Calu3 (cell line): ENCODE results near the gene FIS1. TPM values are rescaled to one million over a fixed set of nuclear protein-coding genes. Genes with fewer than 3 reads are reported as not detected.
"Not testable (repeated sequence)": the region's sequence is repeated elsewhere in the genome, so short reads cannot be mapped to it uniquely, and the experiment has no call there.

Experiments used
- BruUV-seq: library from RNA; stranded (reverse); fragments of 400-500 nt; replicated peaks from 2 replicates; lab custom pipeline; 2021; lab: Mats Ljungman, UMichigan
- CTCF ChIA-PET: fragments of 300-600 bp; sonication (Branson Sonifier 250); formaldehyde crosslinking; loops from one replicate; lab custom pipeline; 2022; ENCODE audit warnings: antibody characterized with exemption; lab: Charles Lee
- DNase-seq: peaks from one replicate; pipeline ENCODE4 v3.0.0; 2022
- H3K27ac Mint-ChIP-seq: one replicate; pipeline ENCODE4 v1.8.0; 2022; ENCODE audit warnings: mixed read lengths; ENCODE audit not compliant: unreplicated experiment
- H3K27me3 Mint-ChIP-seq: one replicate; pipeline ENCODE4 v1.8.0; 2022; ENCODE audit warnings: mixed read lengths; ENCODE audit not compliant: unreplicated experiment
- H3K36me3 Mint-ChIP-seq: one replicate; pipeline ENCODE4 v1.8.0; 2022; ENCODE audit warnings: mild to moderate bottlenecking, moderate library complexity, mixed read lengths; ENCODE audit not compliant: insufficient read depth, unreplicated experiment
- H3K4me1 Mint-ChIP-seq: one replicate; pipeline ENCODE4 v1.8.0; 2022; ENCODE audit warnings: mild to moderate bottlenecking, low read depth, mixed read lengths; ENCODE audit not compliant: unreplicated experiment
- H3K4me3 Mint-ChIP-seq: one replicate; pipeline ENCODE4 v1.8.0; 2022; ENCODE audit warnings: mild to moderate bottlenecking, low read depth, moderate library complexity, mixed read lengths; ENCODE audit not compliant: unreplicated experiment
- H3K9me3 Mint-ChIP-seq: one replicate; pipeline ENCODE4 v1.8.0; 2022; ENCODE audit warnings: low read depth, mixed read lengths; ENCODE audit not compliant: unreplicated experiment
- CTCF ChIP-seq: fragments of 200-600 bp; IDR thresholded peaks from one replicate; pipeline ENCODE4 v1.8.0; 2022; ENCODE audit warnings: antibody characterized with exemption; ENCODE audit not compliant: unreplicated experiment
- intact Hi-C: fragments of 100-400 bp; cut with micrococcal nuclease; formaldehyde crosslinking; loops from one replicate; pipeline ENCODE4 v1.10.0; 2022; ENCODE audit not compliant: unreplicated experiment
- total RNA-seq: library from RNA; stranded (reverse); gene quantifications from 2 replicates; pipeline ENCODE4 v1.2.3, GENCODE V29; 2022

The FIS1 gene
- total RNA-seq, 1 experiment from 2014 or later = 83.8 TPM

- CTCF ChIA-PET = interaction anchor here (0.9 to 1.1 kb wide), 2 partner anchors 16 to 21 kb away, joined by 4 to 5 read pairs; partner anchors contain the start of genes PLOD3 and ZNHIT1
- intact Hi-C loops = no loop called here
- H3K4me3 Mint-ChIP-seq = peak overlapping the region; percentile 32
- no peaks in the 10 kb centered on the region for H3K4me1 Mint-ChIP-seq
- no peak for DNase-seq
- H3K9me3 Mint-ChIP-seq = no peaks in the 10 kb centered on the region
- H3K36me3 Mint-ChIP-seq = peaks cover 10% of the 10 kb centered on the region
- no peak for TF ChIP-seq CTCF
- H3K27ac Mint-ChIP-seq = no peak overlapping the region
- BruUV-seq = no TSS peak
- H3K27me3 Mint-ChIP-seq = peaks cover 38% of the 10 kb centered on the region
Measured at GRCh38 chr7:101201695-101202602, 42.9 kb downstream of the FIS1 start.

GRCh38 chr7:101200862-101201599, 43.9 kb downstream of the FIS1 start, which contains the start of gene MOGAT3:
MOGAT3 (minus strand) TSS chr7:101201036; CDS start chr7:101200854, 182 bp downstream.
- DNase-seq = no peak
- H3K27ac Mint-ChIP-seq = no peak within 1 kb of the TSS
- peaks cover 38% of the 10 kb centered on the region for H3K27me3 Mint-ChIP-seq
- no peaks in the 10 kb centered on the region for H3K4me1 Mint-ChIP-seq
- BruUV-seq = no TSS peak
- intact Hi-C loops = no loop called here
- H3K9me3 Mint-ChIP-seq = no peaks in the 10 kb centered on the region
- CTCF ChIA-PET = interaction anchor here (1.1 kb wide), 1 partner anchor 20 kb away, joined by 4 read pairs; no protein-coding TSS in a partner anchor
- TF ChIP-seq CTCF = no peak
- H3K4me3 Mint-ChIP-seq = peak within 1 kb of the TSS; percentile 32
- peaks cover 2% of the 10 kb centered on the region for H3K36me3 Mint-ChIP-seq

- Mint-ChIP-seq H3K4me3 (no peak overlapping the region), H3K27ac (no peak overlapping the region), H3K9me3 (no peaks in the 10 kb centered on the region), H3K36me3 (no peaks in the 10 kb centered on the region), H3K4me1 (no peaks in the 10 kb centered on the region), H3K27me3 (peaks cover 38% of the 10 kb centered on the region)
- no peak for DNase-seq
- intact Hi-C loops = no loop called here
- TF ChIP-seq CTCF = no peak
- BruUV-seq = no TSS peak
- CTCF ChIA-PET = no interaction called here
Measured at GRCh38 chr7:101200504-101200861, 44.4 kb downstream of the FIS1 start.

- H3K4me1 Mint-ChIP-seq, H3K36me3 Mint-ChIP-seq, H3K9me3 Mint-ChIP-seq, BruUV-seq, DNase-seq, H3K27ac Mint-ChIP-seq, H3K4me3 Mint-ChIP-seq, intact Hi-C loops: not testable (repeated sequence)
- CTCF ChIA-PET = interaction anchor here (0.7 kb wide), 1 partner anchor 18 kb away, joined by 3 read pairs; no protein-coding TSS in a partner anchor
- H3K27me3 Mint-ChIP-seq = peaks cover 38% of the 10 kb centered on the region
Measured at GRCh38 chr7:101199522-101199921, 45.4 kb downstream of the FIS1 start.
